ENCODE data around the gene RTL10.
A peak's percentile ranks its signal among the peaks of the same experiment; 100 is the strongest.
"Not testable (repeated sequence)": the region's sequence is repeated elsewhere in the genome, so short reads cannot be mapped to it uniquely, and the experiment has no call there.

RTL10 gene

GRCh38 chr22:19844377-19845053 lies 10.2 kb downstream of the RTL10 start:
- DNase-seq = no peak

GRCh38 chr22:19843857-19844376 lies 10.8 kb downstream of the RTL10 start:
- DNase-seq = no peak

GRCh38 chr22:19843107-19843856 lies 11.4 kb downstream of the RTL10 start:
- DNase-seq = peak; percentile 25

GRCh38 chr22:19842393-19843106 lies 12.1 kb downstream of the RTL10 start:
- peak; percentile 37 for DNase-seq

GRCh38 chr22:19841641-19842392 lies 12.9 kb downstream of the RTL10 start:
- DNase-seq = no peak

- no peak for DNase-seq
These were observed 13.6 kb downstream of the RTL10 start for GRCh38 chr22:19840955-19841640.

GRCh38 chr22:19840059-19840458 lies 14.6 kb downstream of the RTL10 start:
- DNase-seq = no peak

GRCh38 chr22:19837915-19838314 lies 16.8 kb downstream of the RTL10 start:
- no peak for DNase-seq

GRCh38 chr22:19836512-19836911 lies 18.2 kb downstream of the RTL10 start:
- no peak for DNase-seq

- no peak for DNase-seq
These were observed 20.1 kb downstream of the RTL10 start for GRCh38 chr22:19834599-19834998.

- not testable (repeated sequence) for DNase-seq
These were observed 21.3 kb downstream of the RTL10 start for GRCh38 chr22:19833327-19833726.

GRCh38 chr22:19832476-19833108 lies 22.1 kb downstream of the RTL10 start:
- DNase-seq = no peak

GRCh38 chr22:19831979-19832378 lies 22.7 kb downstream of the RTL10 start:
- not testable (repeated sequence) for DNase-seq

- DNase-seq = no peak
These were observed 23.7 kb downstream of the RTL10 start for GRCh38 chr22:19831016-19831415.

GRCh38 chr22:19828035-19828401 lies 26.7 kb downstream of the RTL10 start:
- DNase-seq = no peak

GRCh38 chr22:19827341-19828034 lies 27.2 kb downstream of the RTL10 start:
- no peak for DNase-seq

GRCh38 chr22:19826619-19826950 lies 28.1 kb downstream of the RTL10 start:
- no peak for DNase-seq

- no peak for DNase-seq
These were observed 28.6 kb downstream of the RTL10 start for GRCh38 chr22:19825904-19826618.

GRCh38 chr22:19824926-19825339 lies 29.7 kb downstream of the RTL10 start:
- no peak for DNase-seq

Data from right kidney (tissue), 1 donor.